ENCODE data around the gene PATE3. TPM values are rescaled to one million over a fixed set of nuclear protein-coding genes. Genes with fewer than 3 reads are reported as not detected.

The PATE3 gene
- total and polyA plus RNA-seq, 2 of the 4 experiments (the other 2 are of a cell fraction) = not detected

GRCh38 chr11:125833016-125833415, 45.1 kb downstream of the PATE3 start, which contains the start of gene PATE4:
Gene PATE4 (plus strand): TSS chr11:125833316. CDS start chr11:125833360, 44 bp downstream.
- H2BK15ac ChIP-seq (ENCODE audit: low read depth, low read length) = no peak within 1 kb of the TSS
- no CpG with 5 or more reads among the region's 3 CpGs for WGBS, 2 experiments (ENCODE audit: extremely low coverage in 2 of 2, insufficient read length in 1 of 2)
- H3K23ac ChIP-seq (ENCODE audit: low read depth, low read length) = no peak within 1 kb of the TSS
- H2BK20ac ChIP-seq (ENCODE audit: low read depth, low read length) = no peak within 1 kb of the TSS
- ATAC-seq (ENCODE audit: low read depth) (no peak), DNase-seq (no peak)
- H3K27me3 ChIP-seq (ENCODE audit: control insufficient read depth, insufficient read depth, low read length) = 0 out of 2 replicates have a peak, but pooled peaks cover 2% of the 10 kb centered on the region
- no peak within 1 kb of the TSS for H3K4ac ChIP-seq (ENCODE audit: low read depth, low read length)
- no peak for TF ChIP-seq CEBPB (IDR thresholded peaks at IDR 0.05; ENCODE audit: low read depth, low read length)
- no peak for TF ChIP-seq USF2 (IDR thresholded peaks at IDR 0.05; ENCODE audit: low read depth, low read length)
- no peak for TF ChIP-seq MAZ (IDR thresholded peaks at IDR 0.05; ENCODE audit: borderline replicate concordance, low read depth, low read length)
- no peak for TF ChIP-seq SMC3 (IDR thresholded peaks at IDR 0.05; ENCODE audit: low read depth, low read length)
- TF ChIP-seq BHLHE40 (IDR thresholded peaks at IDR 0.05; ENCODE audit: low read depth, low read length) = no peak
- TF ChIP-seq CTCF (conservative IDR thresholded peaks at IDR 0.05; ENCODE audit: low read depth, low read length) = no peak
- TF ChIP-seq CHD1 (IDR thresholded peaks at IDR 0.05; ENCODE audit: low read depth, low read length) = no peak
- TF ChIP-seq NFE2L2 (IDR thresholded peaks at IDR 0.05; ENCODE audit: low read depth, low read length) = no peak
- no peak for TF ChIP-seq ELK1 (IDR thresholded peaks at IDR 0.05; ENCODE audit: borderline replicate concordance, low read depth, low read length)
- no peak for TF ChIP-seq FOS (IDR thresholded peaks at IDR 0.05; ENCODE audit: low read depth, low read length)
- no peak for TF ChIP-seq POLR2A (IDR thresholded peaks at IDR 0.05; ENCODE audit: low read depth, low read length)
- no peak for TF ChIP-seq RCOR1 (IDR thresholded peaks at IDR 0.05; ENCODE audit: insufficient replicate concordance, low read length)
- no peak for TF ChIP-seq MAFK (IDR thresholded peaks at IDR 0.05; ENCODE audit: low read depth, low read length)
- TF ChIP-seq RFX5 (IDR thresholded peaks at IDR 0.05; ENCODE audit: low read depth, low read length) = no peak
- no peak for TF ChIP-seq MXI1 (IDR thresholded peaks at IDR 0.05; ENCODE audit: borderline replicate concordance, low read depth, low read length)
- no peak for TF ChIP-seq RAD21 (IDR thresholded peaks at IDR 0.05; ENCODE audit: low read length)
- no peak within 1 kb of the TSS for H3K18ac ChIP-seq (ENCODE audit: low read depth, low read length)
- intact Hi-C loops (cut with micrococcal nuclease) (no loop called here), in situ Hi-C loops (cut with MboI; ENCODE audit: low sequenced_read_pairs) (no loop called here), dilution Hi-C loops (cut with HindIII; ENCODE audit: low sequenced_read_pairs, unreplicated experiment) (no loop called here)
- no peak within 1 kb of the TSS for H2AK5ac ChIP-seq (ENCODE audit: low read depth, low read length)
- H4K20me1 ChIP-seq (ENCODE audit: insufficient read depth, low read length) = no peaks in the 10 kb centered on the region
- no peaks in the 10 kb centered on the region for H3K4me1 ChIP-seq (ENCODE audit: control insufficient read depth, insufficient read depth, low read length)
- no peak within 1 kb of the TSS for H2AFZ ChIP-seq (replicated peaks; ENCODE audit: low read length, poor library complexity)
- no peak within 1 kb of the TSS for H3K14ac ChIP-seq (replicated peaks; ENCODE audit: low read depth, low read length)
- no peak within 1 kb of the TSS for H3K9ac ChIP-seq (ENCODE audit: low read depth, low read length)
- H3K27ac ChIP-seq (ENCODE audit: insufficient read depth, low read length) = no peak within 1 kb of the TSS
- no peak within 1 kb of the TSS for H2AK9ac ChIP-seq (replicated peaks; ENCODE audit: low read depth, low read length, poor library complexity)
- BruUV-seq (replicated peaks) = no TSS peak
- no peak within 1 kb of the TSS for H3K56ac ChIP-seq (ENCODE audit: extremely low read depth, insufficient read depth, low read length)
- H3K36me3 ChIP-seq (ENCODE audit: control insufficient read depth, insufficient read depth, low read length) = no peaks in the 10 kb centered on the region
- POLR2A ChIA-PET (ENCODE audit: unreplicated experiment) = no interaction called here
- H3K4me3 ChIP-seq (ENCODE audit: insufficient read depth, low read depth, low read length) = no peak within 1 kb of the TSS
- CTCF ChIA-PET = no interaction called here
- no peak within 1 kb of the TSS for H2BK120ac ChIP-seq (ENCODE audit: low read depth, low read length)
- H4K91ac ChIP-seq (ENCODE audit: insufficient read depth, low read depth, low read length) = no peak within 1 kb of the TSS
- H3K9me3 ChIP-seq (ENCODE audit: control insufficient read depth, insufficient read depth, low read length) = no peaks in the 10 kb centered on the region
- H4K5ac ChIP-seq (ENCODE audit: low read depth, low read length) = no peak within 1 kb of the TSS
- H2BK5ac ChIP-seq (ENCODE audit: low read depth, low read length, poor library complexity, severe bottlenecking) = no peak within 1 kb of the TSS
- no peaks in the 10 kb centered on the region for H3K79me1 ChIP-seq (ENCODE audit: low read depth in 1 of 2, low read length in 2 of 2)
- H3K9me1 ChIP-seq (ENCODE audit: insufficient read depth, low read length) = no peaks in the 10 kb centered on the region
- no peak within 1 kb of the TSS for H4K8ac ChIP-seq (ENCODE audit: low read depth in 2 of 2, low read length in 2 of 2)
- H3K4me2 ChIP-seq (ENCODE audit: low read depth, low read length) = no peak within 1 kb of the TSS
